Natural killer cell (primary cell): ENCODE results near the gene CALN1. TPM values are rescaled to one million over a fixed set of nuclear protein-coding genes. Genes with fewer than 3 reads are reported as not detected.

Source experiments
- ATAC-seq, 3 donors: fragments of 150-1000 bp in 2 of 3; fragments of 200-7000 bp in 1 of 3; cut with Tn5 transposase; 1 replicate in 1 of 3; 2 replicates in 2 of 3; pipeline ENCODE4 v1.10.0; 2021; ENCODE audit warnings: mild to moderate bottlenecking in 2 of 3, moderate library complexity in 2 of 3
- DNase-seq, 2 donors: peaks; one replicate each; pipeline versions ENCODE4 v3.0.0 to v3.0.0-alpha.2; 2013 to 2021; ENCODE audit warnings: mixed read lengths in 1 of 2
- H3K27ac ChIP-seq: one replicate; pipeline ENCODE4 v1.5.1; 2013; ENCODE audit warnings: mild to moderate bottlenecking, low read length
- H3K27me3 ChIP-seq: one replicate; pipeline ENCODE4 v1.6.1; 2013; ENCODE audit warnings: low read length; ENCODE audit not compliant: control insufficient read depth, insufficient read depth
- H3K36me3 ChIP-seq: one replicate; pipeline ENCODE4 v1.6.1; 2013; ENCODE audit warnings: low read length; ENCODE audit not compliant: control insufficient read depth, insufficient read depth
- H3K4me1 ChIP-seq: one replicate; pipeline ENCODE4 v1.6.1; 2013; ENCODE audit warnings: low read length; ENCODE audit not compliant: control insufficient read depth, insufficient read depth
- H3K4me3 ChIP-seq: one replicate; pipeline ENCODE4 v1.5.1; 2013; ENCODE audit warnings: low read length
- H3K9me3 ChIP-seq: one replicate; pipeline ENCODE4 v1.6.1; 2013; ENCODE audit warnings: low read length; ENCODE audit not compliant: control insufficient read depth, insufficient read depth
- H3K27ac Mint-ChIP-seq, 2 donors: one replicate each; pipeline ENCODE4 v1.8.0; 2022; ENCODE audit warnings: mild to moderate bottlenecking in 2 of 2, mixed read lengths in 2 of 2, moderate library complexity in 1 of 2
- H3K27me3 Mint-ChIP-seq, 2 donors: one replicate each; pipeline ENCODE4 v1.8.0; 2022; ENCODE audit warnings: low read depth in 2 of 2, mixed read lengths in 2 of 2
- H3K36me3 Mint-ChIP-seq: one replicate; pipeline ENCODE4 v1.8.0; 2022; ENCODE audit warnings: mixed read lengths
- H3K4me1 Mint-ChIP-seq, 2 donors: one replicate each; pipeline ENCODE4 v1.8.0; 2022; ENCODE audit warnings: mixed read lengths in 2 of 2
- H3K4me3 Mint-ChIP-seq: one replicate; pipeline ENCODE4 v1.8.0; 2022; ENCODE audit warnings: mild to moderate bottlenecking, moderate library complexity, mixed read lengths
- H3K9me3 Mint-ChIP-seq, 2 donors: one replicate each; pipeline ENCODE4 v1.8.0; 2022; ENCODE audit warnings: mixed read lengths in 2 of 2
- CTCF ChIP-seq: fragments of 200-600 bp; IDR thresholded peaks from one replicate; pipeline ENCODE4 v1.8.0; 2022; ENCODE audit warnings: antibody characterized with exemption
- WGBS: methylation state at CpG from one replicate; pipeline ENCODE4 v1.1.7; 2013; ENCODE audit warnings: missing lambda C conversion rate; ENCODE audit not compliant: insufficient coverage; 5-methylcytosine and 5-hydroxymethylcytosine counted together
- intact Hi-C: fragments of 100-400 bp; cut with micrococcal nuclease; formaldehyde crosslinking; loops from one replicate; pipeline ENCODE4 v1.14.2; 2022
- total RNA-seq, 4 donors: library from RNA; stranded (reverse); fragments of 120-200 nt in 1 of 4; gene quantifications; one replicate each; pipeline versions ENCODE4 v1.2.3 to v1.2.4, GENCODE V29; 2013 to 2022

CALN1 gene
- total RNA-seq, 3 donors from 2014 or later (not counting 1 experiment from before 2014, with no cell fraction given) = 0.18 TPM; not detected in 2

- H3K36me3 Mint-ChIP-seq = no peaks in the 10 kb centered on the region
- no peaks in the 10 kb centered on the region for H3K9me3 ChIP-seq
- no peaks in the 10 kb centered on the region for H3K4me1 ChIP-seq
- no peak overlapping the region for H3K27ac Mint-ChIP-seq
- WGBS = 89% methylated on average over 6 of the region's 6 CpGs
- no peak overlapping the region for H3K27ac ChIP-seq
- intact Hi-C loops = no loop called here
- no peaks in the 10 kb centered on the region for H3K27me3 Mint-ChIP-seq
- ATAC-seq (no peak), DNase-seq (no peak)
- no peaks in the 10 kb centered on the region for H3K36me3 ChIP-seq
- no peak overlapping the region for H3K4me3 Mint-ChIP-seq
- H3K4me3 ChIP-seq = no peak overlapping the region
- no peaks in the 10 kb centered on the region for H3K27me3 ChIP-seq
- no peak for TF ChIP-seq CTCF
- H3K9me3 Mint-ChIP-seq = peaks cover 0 to 5% of the 10 kb centered on the region in 2 donors
- no peaks in the 10 kb centered on the region for H3K4me1 Mint-ChIP-seq
These were observed 310.7 kb downstream of the CALN1 start for GRCh38 chr7:72101444-72101843.

DNA sequence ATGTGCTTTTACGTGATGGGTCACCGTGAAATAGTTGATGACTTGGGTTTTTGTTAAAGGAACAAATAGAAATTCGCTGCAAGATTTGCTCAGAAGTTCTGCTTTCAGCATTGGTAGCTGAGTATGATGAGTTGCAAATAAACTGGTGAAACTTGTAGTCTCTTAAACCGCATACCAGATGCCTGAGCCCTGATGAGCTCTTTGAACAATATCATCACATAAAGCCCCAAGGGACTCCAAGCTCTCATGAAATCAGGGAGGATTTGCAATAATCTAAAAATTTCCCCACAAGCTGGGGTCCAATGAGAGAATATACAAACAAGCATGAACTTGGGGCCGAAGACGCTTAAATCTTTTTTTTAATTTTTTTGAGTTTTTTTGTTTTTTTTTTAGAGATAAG lies 312.4 kb downstream of the CALN1 start:
- Mint-ChIP-seq H3K4me3 (no peak overlapping the region), H3K27me3 (no peaks in the 10 kb centered on the region), H3K36me3 (no peaks in the 10 kb centered on the region), H3K9me3 (peaks cover 0 to 2% of the 10 kb centered on the region in 2 donors), H3K27ac (no peak overlapping the region), H3K4me1 (no peaks in the 10 kb centered on the region)
- no peaks in the 10 kb centered on the region for H3K27me3 ChIP-seq
- intact Hi-C loops = no loop called here
- no peaks in the 10 kb centered on the region for H3K4me1 ChIP-seq
- H3K9me3 ChIP-seq = no peaks in the 10 kb centered on the region
- ATAC-seq (no peak), DNase-seq (no peak)
- no peak overlapping the region for H3K4me3 ChIP-seq
- H3K27ac ChIP-seq = no peak overlapping the region
- no peak for TF ChIP-seq CTCF
- 79% methylated on average over 4 of the region's 6 CpGs for WGBS
- H3K36me3 ChIP-seq = no peaks in the 10 kb centered on the region

GRCh38 chr7:72098807-72099580 lies 313.1 kb downstream of the CALN1 start:
- no peaks in the 10 kb centered on the region for H3K27me3 Mint-ChIP-seq
- ATAC-seq (peak in 1 of 3 donors; percentile 3), DNase-seq (no peak)
- H3K27ac ChIP-seq = no peak overlapping the region
- no peak overlapping the region for H3K27ac Mint-ChIP-seq
- H3K4me1 Mint-ChIP-seq = no peaks in the 10 kb centered on the region
- peaks cover 0 to 2% of the 10 kb centered on the region in 2 donors for H3K9me3 Mint-ChIP-seq
- 92% methylated on average over 13 of the region's 16 CpGs for WGBS
- H3K4me3 Mint-ChIP-seq = no peak overlapping the region
- TF ChIP-seq CTCF = no peak
- no peak overlapping the region for H3K4me3 ChIP-seq
- H3K36me3 ChIP-seq = no peaks in the 10 kb centered on the region
- no peaks in the 10 kb centered on the region for H3K36me3 Mint-ChIP-seq
- H3K9me3 ChIP-seq = no peaks in the 10 kb centered on the region
- intact Hi-C loops = no loop called here
- no peaks in the 10 kb centered on the region for H3K27me3 ChIP-seq
- H3K4me1 ChIP-seq = no peaks in the 10 kb centered on the region

DNA sequence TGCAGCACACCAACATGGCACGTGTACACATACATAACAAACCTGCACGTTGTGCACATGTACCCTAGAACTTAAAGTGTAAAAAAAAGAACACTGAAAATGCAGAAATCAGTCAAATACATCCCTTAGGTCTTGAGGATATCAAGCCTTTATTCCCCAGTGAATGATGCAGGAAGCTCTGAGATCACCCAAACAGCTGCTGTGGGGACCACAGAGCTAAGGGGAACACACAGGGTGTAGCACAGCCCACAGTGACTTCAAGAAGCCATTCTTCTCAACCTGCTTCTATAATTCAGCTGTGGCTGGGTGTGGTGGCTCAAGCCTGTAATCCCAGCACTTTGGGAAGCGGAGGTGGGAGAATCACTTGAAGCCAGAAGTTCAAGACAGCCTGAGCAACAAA lies 314.9 kb downstream of the CALN1 start:
- Mint-ChIP-seq H3K4me1 (no peaks in the 10 kb centered on the region), H3K27ac (no peak overlapping the region), H3K4me3 (no peak overlapping the region), H3K27me3 (no peaks in the 10 kb centered on the region), H3K36me3 (no peaks in the 10 kb centered on the region), H3K9me3 (no peaks in the 10 kb centered on the region)
- no peaks in the 10 kb centered on the region for H3K4me1 ChIP-seq
- ATAC-seq (no peak), DNase-seq (no peak)
- H3K27me3 ChIP-seq = no peaks in the 10 kb centered on the region
- intact Hi-C loops = no loop called here
- no peak overlapping the region for H3K27ac ChIP-seq
- TF ChIP-seq CTCF = no peak
- 62% methylated on average over 2 of the region's 3 CpGs for WGBS
- H3K36me3 ChIP-seq = no peaks in the 10 kb centered on the region
- H3K4me3 ChIP-seq = no peak overlapping the region
- no peaks in the 10 kb centered on the region for H3K9me3 ChIP-seq
